OCI-M2 (cell line): ENCODE measurements around the gene CHMP1B.
"Not testable (repeated sequence)": the region's sequence is repeated elsewhere in the genome, so short reads cannot be mapped to it uniquely, and the experiment has no call there.

Experiments used
- DNase-seq: peaks from one replicate; lab custom pipeline; 2025; ENCODE audit not compliant: unreplicated experiment; lab: John Stamatoyannopoulos, UW

Gene CHMP1B

GRCh38 chr18:11839556-11839955 is 11.7 kb upstream of the CHMP1B start:
- DNase-seq = no peak

GRCh38 chr18:11840493-11840892 is 10.7 kb upstream of the CHMP1B start:
- no peak for DNase-seq

GRCh38 chr18:11842562-11842961 is 8.7 kb upstream of the CHMP1B start:
- DNase-seq = no peak

- DNase-seq = no peak
Measured at GRCh38 chr18:11844436-11844835, 6.8 kb upstream of the CHMP1B start.

- DNase-seq = no peak
Measured at GRCh38 chr18:11845654-11846053, 5.6 kb upstream of the CHMP1B start.

- DNase-seq = no peak
Measured at GRCh38 chr18:11847811-11848210, 3.4 kb upstream of the CHMP1B start.

GRCh38 chr18:11849279-11849678 is 1.9 kb upstream of the CHMP1B start:
- no peak for DNase-seq

- DNase-seq = no peak
Measured at GRCh38 chr18:11849841-11850634, 1.2 kb upstream of the CHMP1B start.

- no peak for DNase-seq
Measured at GRCh38 chr18:11850821-11851145, 430 bp upstream of the CHMP1B start.

- DNase-seq = no peak
Measured at GRCh38 chr18:11851806-11852337, 659 bp downstream of the CHMP1B start.

GRCh38 chr18:11854554-11854953 is 3.3 kb downstream of the CHMP1B start:
- not testable (repeated sequence) for DNase-seq

GRCh38 chr18:11857177-11857887 is 6.1 kb downstream of the CHMP1B start:
- DNase-seq = no peak

GRCh38 chr18:11859282-11859830 is 8.1 kb downstream of the CHMP1B start:
- no peak for DNase-seq

- DNase-seq = no peak
Measured at GRCh38 chr18:11859903-11860407, 8.7 kb downstream of the CHMP1B start.

- no peak for DNase-seq
Measured at GRCh38 chr18:11860594-11861450, 9.6 kb downstream of the CHMP1B start.

GRCh38 chr18:11861583-11862288 is 10.5 kb downstream of the CHMP1B start:
- DNase-seq = no peak

GRCh38 chr18:11862468-11863137 is 11.4 kb downstream of the CHMP1B start:
- DNase-seq = no peak

GRCh38 chr18:11864471-11864870 is 13.3 kb downstream of the CHMP1B start:
- DNase-seq = no peak

GRCh38 chr18:11865071-11865470 is 13.9 kb downstream of the CHMP1B start:
- DNase-seq = no peak

GRCh38 chr18:11866329-11866728 is 15.1 kb downstream of the CHMP1B start:
- DNase-seq = no peak
